Measurements from ENCODE around the gene PLEKHM3.

DNA sequence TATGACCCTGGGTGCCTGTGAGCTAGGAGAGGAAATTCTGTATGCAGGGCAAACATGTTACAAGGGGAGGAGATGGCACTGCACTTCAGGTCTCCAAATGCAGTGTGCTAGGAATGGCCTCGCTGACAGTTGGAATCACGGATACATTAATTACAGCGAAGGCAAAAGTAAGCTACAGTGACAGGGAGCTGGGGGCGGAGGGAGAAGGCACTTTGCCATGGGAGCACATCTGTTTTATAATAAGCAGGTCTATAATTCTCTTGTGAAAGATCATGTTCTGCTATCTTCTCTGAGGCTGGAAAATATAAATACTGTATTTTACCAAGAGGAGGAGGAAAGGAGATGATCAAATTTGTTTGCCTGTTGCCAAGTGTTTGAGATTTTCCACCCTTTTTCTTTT is 199.3 kb downstream of the PLEKHM3 start:
- TF ChIP-seq, protein P1, sequence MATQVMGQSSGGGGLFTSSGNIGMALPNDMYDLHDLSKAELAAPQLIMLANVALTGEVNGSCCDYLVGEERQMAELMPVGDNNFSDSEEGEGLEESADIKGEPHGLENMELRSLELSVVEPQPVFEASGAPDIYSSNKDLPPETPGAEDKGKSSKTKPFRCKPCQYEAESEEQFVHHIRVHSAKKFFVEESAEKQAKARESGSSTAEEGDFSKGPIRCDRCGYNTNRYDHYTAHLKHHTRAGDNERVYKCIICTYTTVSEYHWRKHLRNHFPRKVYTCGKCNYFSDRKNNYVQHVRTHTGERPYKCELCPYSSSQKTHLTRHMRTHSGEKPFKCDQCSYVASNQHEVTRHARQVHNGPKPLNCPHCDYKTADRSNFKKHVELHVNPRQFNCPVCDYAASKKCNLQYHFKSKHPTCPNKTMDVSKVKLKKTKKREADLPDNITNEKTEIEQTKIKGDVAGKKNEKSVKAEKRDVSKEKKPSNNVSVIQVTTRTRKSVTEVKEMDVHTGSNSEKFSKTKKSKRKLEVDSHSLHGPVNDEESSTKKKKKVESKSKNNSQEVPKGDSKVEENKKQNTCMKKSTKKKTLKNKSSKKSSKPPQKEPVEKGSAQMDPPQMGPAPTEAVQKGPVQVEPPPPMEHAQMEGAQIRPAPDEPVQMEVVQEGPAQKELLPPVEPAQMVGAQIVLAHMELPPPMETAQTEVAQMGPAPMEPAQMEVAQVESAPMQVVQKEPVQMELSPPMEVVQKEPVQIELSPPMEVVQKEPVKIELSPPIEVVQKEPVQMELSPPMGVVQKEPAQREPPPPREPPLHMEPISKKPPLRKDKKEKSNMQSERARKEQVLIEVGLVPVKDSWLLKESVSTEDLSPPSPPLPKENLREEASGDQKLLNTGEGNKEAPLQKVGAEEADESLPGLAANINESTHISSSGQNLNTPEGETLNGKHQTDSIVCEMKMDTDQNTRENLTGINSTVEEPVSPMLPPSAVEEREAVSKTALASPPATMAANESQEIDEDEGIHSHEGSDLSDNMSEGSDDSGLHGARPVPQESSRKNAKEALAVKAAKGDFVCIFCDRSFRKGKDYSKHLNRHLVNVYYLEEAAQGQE (IDR thresholded peaks at IDR 0.05): no peak
- TF ChIP-seq CBX8 (IDR thresholded peaks at IDR 0.05): no peak
- TF ChIP-seq, protein P2, sequence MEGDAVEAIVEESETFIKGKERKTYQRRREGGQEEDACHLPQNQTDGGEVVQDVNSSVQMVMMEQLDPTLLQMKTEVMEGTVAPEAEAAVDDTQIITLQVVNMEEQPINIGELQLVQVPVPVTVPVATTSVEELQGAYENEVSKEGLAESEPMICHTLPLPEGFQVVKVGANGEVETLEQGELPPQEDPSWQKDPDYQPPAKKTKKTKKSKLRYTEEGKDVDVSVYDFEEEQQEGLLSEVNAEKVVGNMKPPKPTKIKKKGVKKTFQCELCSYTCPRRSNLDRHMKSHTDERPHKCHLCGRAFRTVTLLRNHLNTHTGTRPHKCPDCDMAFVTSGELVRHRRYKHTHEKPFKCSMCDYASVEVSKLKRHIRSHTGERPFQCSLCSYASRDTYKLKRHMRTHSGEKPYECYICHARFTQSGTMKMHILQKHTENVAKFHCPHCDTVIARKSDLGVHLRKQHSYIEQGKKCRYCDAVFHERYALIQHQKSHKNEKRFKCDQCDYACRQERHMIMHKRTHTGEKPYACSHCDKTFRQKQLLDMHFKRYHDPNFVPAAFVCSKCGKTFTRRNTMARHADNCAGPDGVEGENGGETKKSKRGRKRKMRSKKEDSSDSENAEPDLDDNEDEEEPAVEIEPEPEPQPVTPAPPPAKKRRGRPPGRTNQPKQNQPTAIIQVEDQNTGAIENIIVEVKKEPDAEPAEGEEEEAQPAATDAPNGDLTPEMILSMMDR (IDR thresholded peaks at IDR 0.05): no peak
- TF ChIP-seq, protein P3, sequence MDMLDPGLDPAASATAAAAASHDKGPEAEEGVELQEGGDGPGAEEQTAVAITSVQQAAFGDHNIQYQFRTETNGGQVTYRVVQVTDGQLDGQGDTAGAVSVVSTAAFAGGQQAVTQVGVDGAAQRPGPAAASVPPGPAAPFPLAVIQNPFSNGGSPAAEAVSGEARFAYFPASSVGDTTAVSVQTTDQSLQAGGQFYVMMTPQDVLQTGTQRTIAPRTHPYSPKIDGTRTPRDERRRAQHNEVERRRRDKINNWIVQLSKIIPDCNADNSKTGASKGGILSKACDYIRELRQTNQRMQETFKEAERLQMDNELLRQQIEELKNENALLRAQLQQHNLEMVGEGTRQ (IDR thresholded peaks at IDR 0.05): no peak
- no peak for TF ChIP-seq POLR2A (IDR thresholded peaks at IDR 0.05; ENCODE audit: low read length)
- TF ChIP-seq ZC3H11A (IDR thresholded peaks at IDR 0.05): no peak
- TF ChIP-seq NFE2L2 (conservative IDR thresholded peaks at IDR 0.05; ENCODE audit: low read length): no peak
- TF ChIP-seq HDAC2 (IDR thresholded peaks at IDR 0.05): no peak
- no peak for TF ChIP-seq EHMT2 (IDR thresholded peaks at IDR 0.05; ENCODE audit: low read depth)
- no peak for TF ChIP-seq EP300 (IDR thresholded peaks at IDR 0.05)
- TF ChIP-seq TFCP2L1 (CRISPR knock-in tag; IDR thresholded peaks at IDR 0.05): no peak
- TF ChIP-seq BHLHE40 (IDR thresholded peaks at IDR 0.05; ENCODE audit: low read depth, low read length): no peak

Measured in A549 (cell line).